HG03066 (cell line): ENCODE results near the gene KRTAP12-3.
"Not testable (repeated sequence)": the region's sequence is repeated elsewhere in the genome, so short reads cannot be mapped to it uniquely, and the experiment has no call there.

ENCODE experiments used
- ATAC-seq: cut with Tn5 transposase; IDR thresholded peaks from one replicate; pipeline ENCODE4 v1.9.1; 2021; ENCODE audit warnings: low read depth; ENCODE audit not compliant: unreplicated experiment

The KRTAP12-3 gene

DNA sequence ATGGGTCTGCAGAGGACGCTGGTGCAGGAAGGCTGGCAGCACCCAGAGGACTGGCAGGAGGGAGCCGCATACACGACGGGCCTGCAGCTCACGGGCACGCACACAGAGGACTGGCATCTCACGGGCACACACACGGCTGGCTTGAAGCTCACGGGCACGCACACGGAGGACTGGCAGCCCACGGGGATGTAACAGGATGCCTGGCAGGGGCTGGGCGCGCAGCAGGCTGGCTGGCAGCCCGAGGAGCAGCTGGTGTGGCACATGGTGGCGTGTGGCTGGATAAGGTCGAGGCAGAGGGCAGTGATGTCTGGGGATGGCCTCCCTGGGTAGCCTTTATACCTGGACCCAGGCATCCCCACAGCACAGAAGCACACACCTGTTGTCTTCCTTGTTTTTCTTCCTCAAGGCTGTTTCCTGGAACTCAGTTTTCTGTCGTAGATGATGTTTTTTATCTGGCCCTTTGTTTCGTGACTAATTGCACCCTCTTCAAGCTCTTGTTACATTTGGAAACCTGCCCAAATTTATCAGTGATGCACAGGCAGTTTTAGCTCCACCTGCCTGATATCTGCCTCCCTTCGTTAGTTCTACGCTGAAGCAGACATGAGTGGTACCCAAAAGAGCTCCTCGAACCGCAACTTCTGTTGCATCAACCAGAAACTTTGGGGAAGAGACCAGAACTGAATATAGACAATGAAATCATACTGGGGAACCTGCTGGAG lies 24.3 kb downstream of the KRTAP12-3 start, which contains the start of gene KRTAP12-1:
Gene KRTAP12-1 (minus strand): TSS at position 303 of the 719 bp plus-strand sequence. CDS start 40 bp downstream, at position 263.
- no peak for ATAC-seq

DNA sequence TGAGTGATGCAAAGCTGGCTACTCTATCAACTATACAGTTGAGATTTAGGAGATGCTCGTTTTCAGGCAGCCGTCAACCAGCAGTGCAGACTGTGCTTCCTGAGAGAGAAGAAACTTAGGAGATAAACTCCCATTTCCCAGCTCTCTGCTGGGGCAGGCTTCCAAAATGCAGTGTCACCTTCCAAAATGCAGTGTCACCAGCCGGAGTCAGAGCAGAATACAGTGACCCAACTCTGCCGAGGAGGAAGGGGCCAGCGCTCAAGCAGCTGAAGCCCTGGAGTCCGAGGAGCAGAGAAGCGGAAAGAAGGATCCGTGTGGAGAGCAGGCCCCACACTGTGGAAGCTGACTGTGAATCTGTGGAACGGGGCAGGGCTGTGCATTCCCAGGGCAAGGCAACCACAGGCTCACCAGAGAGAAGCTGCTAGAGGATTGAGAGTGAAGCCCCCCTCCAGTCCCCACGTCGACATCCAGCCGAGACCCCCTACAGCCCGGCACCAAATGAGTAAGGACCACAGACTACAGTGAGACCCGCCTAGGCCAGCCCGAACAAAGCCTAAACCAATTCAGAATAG lies 24.9 kb downstream of the KRTAP12-3 start:
- ATAC-seq: no peak

DNA sequence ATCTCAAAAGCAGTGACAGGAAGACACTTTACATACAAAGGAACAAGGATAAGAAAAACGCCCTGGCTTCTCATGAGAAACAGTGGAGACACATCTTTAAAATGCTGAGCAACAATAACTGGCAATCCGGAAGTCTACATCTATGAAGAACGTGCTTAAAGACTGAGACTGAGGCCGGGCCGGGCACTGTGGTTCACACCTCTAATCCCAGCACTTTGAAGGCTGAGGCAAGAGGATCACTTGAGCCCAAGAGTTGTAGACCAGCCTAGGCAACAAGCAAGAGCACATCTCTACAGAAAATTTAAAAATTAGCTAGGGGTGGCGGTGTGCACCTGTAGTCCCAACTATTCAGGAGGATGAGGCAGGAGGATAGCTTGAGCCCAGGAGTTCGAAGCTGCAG lies 26.3 kb downstream of the KRTAP12-3 start:
- no peak for ATAC-seq

DNA sequence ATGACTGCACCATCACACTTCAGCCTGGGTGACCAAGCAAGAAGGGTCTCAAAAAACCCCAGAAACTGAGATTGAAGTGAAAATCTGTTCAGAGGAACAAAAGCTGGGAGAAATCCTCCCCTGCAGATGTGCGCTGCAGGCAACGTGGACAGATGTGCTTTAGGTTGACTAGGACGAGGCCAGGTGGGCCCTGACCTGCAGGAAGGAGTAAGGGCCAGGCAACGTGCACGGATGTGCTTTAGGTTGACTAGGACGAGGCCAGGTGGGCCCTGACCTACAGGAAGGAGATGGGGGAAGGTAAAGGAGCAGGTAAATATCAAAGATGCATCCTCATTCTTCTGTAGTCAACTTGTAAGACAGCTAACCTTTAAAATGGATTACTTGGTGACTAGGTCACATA lies 26.8 kb downstream of the KRTAP12-3 start:
- ATAC-seq: no peak

DNA sequence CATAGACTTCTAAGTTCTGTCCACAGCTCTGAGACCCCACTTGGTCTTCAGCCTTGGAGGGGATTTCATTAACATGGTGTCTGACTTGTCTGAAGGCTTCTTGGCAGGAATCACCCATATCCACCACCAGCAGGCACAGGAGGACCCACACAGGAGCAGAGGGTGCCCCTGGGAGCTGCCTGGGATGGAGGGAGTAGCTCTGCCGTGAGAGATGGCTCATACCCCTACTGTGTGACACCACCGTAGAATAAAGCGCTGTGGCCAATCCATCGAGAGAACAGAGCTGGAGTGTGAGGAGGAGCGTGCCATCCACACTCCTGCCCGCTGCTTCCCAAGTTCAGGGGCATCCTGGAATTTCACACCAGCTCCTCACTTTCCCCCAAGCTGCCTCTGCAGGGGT lies 27.3 kb downstream of the KRTAP12-3 start:
- not testable (repeated sequence) for ATAC-seq

DNA sequence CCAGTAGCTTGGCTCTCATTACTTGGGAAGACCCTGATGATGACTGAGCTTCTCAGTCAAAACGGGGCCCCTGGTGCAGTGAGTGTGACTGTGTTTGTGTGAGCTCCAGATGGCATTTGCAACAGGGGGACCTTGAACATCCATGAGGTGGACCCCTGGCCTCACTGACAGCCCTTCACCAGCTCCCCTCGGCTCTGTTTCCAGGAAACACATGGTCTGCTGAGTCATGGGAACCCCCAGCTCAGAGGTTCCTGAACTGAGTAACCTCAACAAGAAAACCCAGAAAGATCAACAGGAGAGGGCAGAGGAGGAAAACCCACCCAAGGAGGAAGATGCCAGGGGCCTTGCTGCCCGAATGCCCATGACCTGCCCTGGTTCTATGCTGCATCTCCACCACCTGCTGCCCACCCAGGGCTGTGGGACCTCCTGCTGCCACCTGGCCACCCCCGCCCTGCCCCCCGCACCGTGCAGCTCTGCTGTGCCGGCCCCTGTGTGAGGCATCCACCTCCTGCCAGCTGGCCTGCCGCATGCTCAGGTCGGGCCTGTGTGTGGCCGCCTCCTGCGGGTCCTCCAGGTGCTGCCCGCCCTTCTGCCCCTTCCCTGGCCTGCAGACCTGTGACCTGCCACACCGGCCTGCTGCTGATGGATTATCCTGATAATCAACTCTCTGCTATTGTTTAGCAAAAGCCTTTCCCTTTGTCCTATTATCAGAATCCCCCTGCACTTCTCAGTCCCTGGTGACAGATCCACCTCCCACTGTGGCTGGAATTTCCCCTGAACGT lies 28.5 kb downstream of the KRTAP12-3 start:
- no peak for ATAC-seq

DNA sequence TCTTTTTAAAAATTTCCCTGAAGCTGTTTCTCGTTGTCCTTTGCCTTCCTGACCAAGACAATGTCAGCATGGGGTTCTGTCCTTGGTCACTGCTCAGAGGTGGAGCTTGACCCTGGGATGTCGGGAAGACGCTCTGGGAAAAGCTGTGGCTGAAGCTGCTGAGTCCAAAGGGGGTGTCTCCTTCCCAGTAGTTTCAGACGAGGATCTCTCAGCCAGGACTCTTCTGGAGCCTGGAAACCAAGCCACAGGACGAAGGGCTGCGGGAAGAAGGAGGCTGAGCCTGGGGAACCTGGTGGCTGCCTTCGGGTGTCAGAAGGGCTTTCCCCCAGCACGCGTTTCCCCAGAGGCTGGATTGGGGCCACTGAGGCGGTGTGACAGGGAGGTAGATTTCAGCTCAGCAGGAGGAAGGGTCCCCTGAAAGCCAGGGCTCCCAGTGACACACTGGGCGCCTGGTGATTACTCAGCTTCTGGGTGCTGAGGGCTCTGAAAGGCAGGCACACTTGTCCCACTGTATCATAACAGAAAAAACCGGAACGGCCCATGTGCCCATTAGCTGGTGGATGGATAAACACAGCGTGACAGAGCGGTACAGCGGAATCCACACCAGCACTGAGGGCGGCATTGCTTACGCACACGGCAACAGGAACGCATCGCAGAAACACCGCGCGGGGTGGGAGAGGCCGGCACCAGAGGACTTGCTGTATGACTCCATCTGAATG lies 29.3 kb downstream of the KRTAP12-3 start:
- no peak for ATAC-seq

DNA sequence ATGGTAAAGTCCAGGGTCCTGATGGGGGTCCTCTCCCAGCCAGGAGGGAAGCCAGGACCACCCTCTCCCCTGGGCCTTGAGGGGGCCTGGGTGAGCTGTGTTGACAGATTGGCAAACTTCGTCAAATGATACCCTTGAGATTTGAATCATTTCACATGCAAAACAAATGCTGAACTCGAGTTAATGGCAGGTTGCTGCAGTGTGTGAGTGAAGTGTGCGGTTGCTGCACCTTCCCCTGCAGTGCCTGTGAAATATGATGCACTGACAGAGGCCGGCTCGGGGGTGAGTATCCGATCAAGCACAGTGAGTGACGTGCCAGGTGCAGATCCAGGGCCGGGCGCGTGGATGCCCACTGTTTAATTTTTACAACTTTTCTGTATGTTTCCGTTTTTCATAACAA lies 29.9 kb downstream of the KRTAP12-3 start:
- ATAC-seq: no peak

DNA sequence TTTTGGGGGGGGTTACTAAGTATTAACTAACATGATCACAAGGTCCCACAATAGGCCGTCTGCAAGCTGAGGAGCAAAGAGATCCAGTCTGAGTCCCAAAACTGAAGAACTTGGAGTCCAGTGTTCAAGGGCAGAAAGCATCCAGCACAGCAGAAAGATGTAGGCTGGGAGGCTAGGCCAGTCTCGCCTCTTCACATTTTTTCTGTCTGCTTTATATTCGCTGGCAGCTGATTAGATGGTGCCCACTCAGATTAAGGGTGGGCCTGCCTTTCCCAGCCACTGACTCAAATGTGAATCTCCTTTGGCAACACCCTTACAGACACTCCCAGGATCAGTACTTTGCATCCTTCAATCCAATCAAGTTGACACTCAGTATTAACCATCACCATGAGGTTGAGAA lies 32.0 kb downstream of the KRTAP12-3 start:
- ATAC-seq: not testable (repeated sequence)

DNA sequence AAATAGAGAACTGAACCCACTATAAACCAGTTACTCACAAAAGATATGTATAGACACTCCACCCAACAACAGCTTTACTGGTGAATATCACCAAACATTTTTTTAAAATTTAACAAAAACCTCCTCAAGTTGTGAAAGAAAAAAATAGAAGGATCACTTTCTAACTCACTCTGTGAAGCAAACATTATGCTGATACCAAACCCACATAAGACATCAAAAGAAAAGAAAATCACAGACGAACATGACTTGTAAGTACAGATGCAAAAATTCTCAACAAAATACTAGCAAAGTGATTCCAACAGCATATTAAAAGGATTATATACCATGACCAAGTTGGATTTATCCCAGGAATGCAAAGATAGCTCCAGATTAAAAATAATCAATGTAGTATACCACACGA lies 34.0 kb downstream of the KRTAP12-3 start:
- no peak for ATAC-seq

DNA sequence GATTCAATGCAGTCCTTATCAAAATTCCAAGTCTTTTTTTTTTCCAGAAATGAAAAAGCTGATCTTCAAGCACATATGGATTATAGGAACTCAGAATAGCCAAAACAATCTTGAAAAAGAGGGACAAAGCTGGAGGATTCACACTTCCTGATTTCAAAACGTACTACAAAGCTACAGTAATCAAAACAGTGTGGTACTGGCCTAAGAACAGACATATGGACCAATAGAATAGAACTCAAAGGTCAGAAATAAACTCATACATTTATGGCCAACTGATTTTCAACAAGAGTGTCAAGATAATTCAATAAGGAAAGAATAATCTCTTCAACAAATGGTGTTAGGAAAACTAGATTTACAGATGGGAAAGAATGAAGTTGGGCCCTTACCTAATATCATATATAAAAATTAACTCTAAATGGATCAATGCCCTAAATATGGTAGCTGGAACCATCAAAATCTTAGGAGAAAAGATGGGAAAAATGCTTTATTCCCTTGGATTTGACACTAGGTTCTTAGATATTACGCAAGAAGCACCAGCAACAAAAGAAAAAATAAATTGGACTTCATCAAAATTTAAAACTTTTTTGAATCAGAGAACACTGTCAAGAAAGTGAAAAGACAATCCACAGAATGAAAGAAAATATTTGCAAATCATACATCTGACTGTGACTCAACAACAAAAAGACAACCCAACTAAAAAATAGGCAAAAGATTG lies 35.2 kb downstream of the KRTAP12-3 start:
- no peak for ATAC-seq

DNA sequence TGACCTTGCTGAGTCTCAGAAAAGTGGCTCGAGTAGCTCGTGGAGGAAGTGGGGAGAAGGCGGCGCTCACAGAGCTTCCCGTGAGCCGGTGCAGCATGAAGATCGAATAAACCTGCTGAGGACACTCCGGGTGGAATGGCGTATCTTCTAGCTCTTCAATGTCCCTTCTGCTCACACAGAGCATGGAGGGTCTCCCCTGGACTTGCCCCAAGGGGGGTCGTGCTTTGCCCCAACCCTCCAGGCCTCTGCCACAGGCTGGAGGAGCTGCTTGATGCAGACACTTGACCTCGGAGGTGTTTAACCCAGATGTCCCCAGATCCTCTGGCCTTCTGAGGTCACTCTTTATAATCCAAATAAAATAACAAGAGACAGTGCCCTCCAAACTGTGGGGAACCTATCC lies 37.0 kb downstream of the KRTAP12-3 start:
- ATAC-seq: no peak

DNA sequence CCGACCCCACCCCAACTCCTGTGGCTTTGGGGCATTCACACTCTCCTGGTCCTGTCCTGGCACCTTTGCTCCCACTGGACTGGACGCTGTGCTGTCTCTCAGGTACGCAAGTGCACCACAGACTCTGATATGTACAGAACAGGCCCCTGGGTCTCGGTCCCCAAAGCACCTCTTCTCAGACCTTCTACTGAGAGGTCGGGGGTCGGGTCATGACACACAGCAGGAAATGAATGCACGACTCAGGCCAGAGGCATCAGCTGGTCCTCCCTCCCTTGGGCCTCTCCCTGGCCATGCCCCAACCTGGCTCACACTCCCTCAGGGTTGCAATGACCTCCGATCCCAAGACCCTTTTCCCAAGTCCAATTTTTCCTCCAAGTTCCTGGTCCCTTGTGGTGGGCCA lies 37.5 kb downstream of the KRTAP12-3 start:
- no peak for ATAC-seq

DNA sequence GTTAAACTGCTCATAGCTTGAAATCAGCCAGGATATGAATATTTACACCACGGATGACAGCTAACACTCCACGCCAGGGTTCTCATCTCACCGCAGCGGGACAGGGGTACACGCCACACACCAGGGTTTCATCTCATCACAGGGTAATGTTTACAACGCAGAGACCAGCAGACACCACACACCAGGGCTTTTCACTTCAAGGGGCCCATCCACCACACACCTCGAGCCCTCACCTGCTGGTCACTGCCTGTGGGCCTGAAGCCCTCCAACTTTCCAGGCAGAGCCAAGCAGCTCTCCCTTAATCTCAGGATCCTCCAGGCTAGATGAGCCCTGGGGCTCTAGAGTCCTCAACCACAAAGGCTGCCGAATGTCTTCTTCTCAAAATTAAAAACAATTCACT lies 37.9 kb downstream of the KRTAP12-3 start:
- no peak for ATAC-seq

DNA sequence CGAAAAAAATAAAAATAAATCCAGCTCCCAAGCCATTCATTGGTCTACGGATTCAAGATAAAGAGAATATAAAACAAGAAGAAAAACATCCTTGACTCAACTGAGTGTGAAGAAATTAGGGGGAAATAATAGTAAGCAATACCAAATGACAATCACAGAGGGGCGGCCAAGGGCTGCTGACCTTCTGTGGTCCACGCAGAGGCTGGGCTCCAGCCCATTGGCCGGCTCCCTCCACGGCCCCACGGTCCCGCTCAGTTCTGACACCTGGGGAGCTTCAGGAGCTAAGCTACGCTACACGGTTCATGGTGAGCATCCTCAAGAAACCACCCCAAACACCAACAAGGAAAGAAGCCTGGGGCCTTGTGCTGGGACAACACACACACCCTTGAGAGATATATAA lies 38.8 kb downstream of the KRTAP12-3 start:
- ATAC-seq: no peak

DNA sequence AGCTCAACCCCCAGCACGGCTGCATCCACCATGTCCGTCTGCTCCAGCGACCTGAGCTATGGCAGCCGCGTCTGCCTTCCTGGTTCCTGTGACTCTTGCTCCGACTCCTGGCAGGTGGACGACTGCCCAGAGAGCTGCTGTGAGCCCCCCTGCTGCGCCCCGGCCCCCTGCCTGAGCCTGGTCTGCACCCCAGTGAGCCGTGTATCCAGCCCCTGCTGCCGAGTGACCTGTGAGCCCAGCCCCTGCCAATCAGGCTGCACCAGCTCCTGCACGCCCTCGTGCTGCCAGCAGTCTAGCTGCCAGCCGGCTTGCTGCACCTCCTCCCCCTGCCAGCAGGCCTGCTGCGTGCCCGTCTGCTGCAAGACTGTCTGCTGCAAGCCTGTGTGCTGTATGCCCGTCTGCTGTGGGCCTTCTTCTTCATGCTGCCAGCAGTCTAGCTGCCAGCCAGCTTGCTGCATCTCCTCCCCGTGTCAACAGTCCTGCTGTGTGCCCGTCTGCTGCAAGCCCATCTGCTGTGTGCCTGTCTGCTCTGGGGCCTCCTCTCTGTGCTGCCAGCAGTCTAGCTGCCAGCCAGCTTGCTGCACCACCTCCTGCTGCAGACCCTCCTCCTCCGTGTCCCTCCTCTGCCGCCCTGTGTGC lies 39.6 kb downstream of the KRTAP12-3 start, which contains the start of gene KRTAP10-12:
Gene KRTAP10-12 (plus strand): TSS at position 1 of the 639 bp plus-strand sequence. CDS start 30 bp downstream, at position 31.
- not testable (repeated sequence) for ATAC-seq

DNA sequence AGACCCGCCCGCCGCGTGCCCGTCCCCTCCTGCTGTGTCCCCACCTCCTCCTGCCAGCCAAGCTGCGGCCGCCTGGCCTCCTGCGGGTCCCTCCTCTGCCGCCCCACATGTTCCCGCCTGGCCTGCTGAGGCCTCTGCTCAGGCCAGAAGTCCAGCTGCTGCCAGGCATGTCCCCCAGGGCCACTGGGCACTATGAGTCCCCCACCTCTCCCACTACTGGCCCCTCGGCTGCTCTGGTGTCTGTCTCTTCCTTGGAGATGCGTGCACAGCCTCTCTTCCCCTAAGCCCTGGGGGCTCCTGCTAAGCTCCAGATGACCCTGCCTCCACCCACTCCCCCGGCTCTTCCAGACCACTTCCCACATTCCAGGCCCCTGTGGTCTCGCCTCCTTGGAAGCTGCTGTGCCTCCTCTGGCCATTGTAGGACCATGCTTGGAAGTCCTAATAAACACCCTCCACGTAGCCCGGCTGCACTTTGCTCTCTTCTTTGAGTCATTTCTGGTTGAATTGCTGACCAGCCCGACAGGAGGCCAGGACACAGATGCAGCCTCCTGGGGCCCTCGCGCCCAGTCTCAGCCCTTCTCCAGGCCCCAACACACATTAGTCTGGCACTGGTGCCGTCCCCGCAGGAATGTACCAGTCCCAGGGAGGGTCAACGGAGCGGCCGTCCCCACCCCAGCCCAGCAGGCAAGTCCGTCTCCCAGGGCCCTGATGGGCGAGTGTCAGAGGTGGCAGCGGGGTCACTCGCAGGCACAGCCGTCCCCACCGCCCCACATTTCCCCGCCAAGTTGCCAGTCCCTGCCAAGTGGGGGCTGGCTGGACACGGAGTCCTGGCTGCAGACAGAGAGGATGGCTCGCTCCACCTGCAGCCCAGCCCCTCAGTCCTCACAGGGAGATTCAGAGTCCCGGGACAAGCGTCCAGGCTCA lies 40.3 kb downstream of the KRTAP12-3 start:
- ATAC-seq: no peak

DNA sequence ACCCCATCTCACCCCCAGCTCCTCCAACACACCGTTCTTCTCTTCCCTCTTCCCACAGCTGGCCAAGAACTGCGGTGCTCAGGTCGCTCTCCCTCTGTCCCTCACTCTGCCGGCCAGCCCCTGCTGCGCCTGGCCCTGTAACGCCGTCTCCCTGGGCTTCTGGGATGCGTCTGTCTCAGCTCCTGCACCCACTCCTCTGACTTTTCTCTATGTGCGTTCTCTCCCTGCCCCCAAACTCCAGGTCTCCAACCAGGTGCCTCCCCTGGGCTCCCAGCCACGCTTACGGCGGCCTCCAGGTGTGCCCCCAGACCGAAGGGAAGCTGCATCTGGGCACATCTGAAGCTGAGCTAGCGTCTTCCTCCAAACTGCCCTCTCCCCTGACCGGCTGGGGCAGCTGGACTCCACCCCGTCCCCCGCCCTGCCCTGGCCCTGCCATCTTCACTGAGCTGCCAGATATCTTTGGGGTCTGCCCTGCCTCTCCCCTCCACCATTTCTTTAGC lies 41.8 kb downstream of the KRTAP12-3 start:
- ATAC-seq: no peak
